HL-60 (cell line): ENCODE measurements around the gene ANKRD44.
A peak's percentile ranks its signal among the peaks of the same experiment; 100 is the strongest.
"Not testable (repeated sequence)": the region's sequence is repeated elsewhere in the genome, so short reads cannot be mapped to it uniquely, and the experiment has no call there.

ENCODE experiments used
- DNase-seq, 2 experiments: peaks; one replicate each; pipeline ENCODE4 v3.0.0-alpha.2; 2010 to 2020; ENCODE audit warnings: low read depth in 1 of 2, low spot score in 1 of 2
- H3K27ac ChIP-seq: fragments of 250-450 bp; sonication (Bioruptor Pico); replicated peaks from 2 replicates; pipeline ENCODE4 v1.5.1; 2020; ENCODE audit warnings: mild to moderate bottlenecking, moderate library complexity
- H3K27me3 ChIP-seq: fragments of 250-450 bp; sonication (Bioruptor Pico); 2 replicates; pipeline ENCODE4 v1.5.1; 2021; ENCODE audit warnings: mild to moderate bottlenecking, moderate library complexity; ENCODE audit not compliant: insufficient read depth, poor library complexity, severe bottlenecking
- H3K4me3 ChIP-seq: replicated peaks from 2 replicates; pipeline ENCODE4 v1.5.1; 2011; ENCODE audit warnings: mild to moderate bottlenecking, control low read depth, low read length; ENCODE audit not compliant: insufficient read depth
- GABPA ChIP-seq: IDR thresholded peaks from 2 replicates; pipeline ENCODE4 v1.6.1; 2012; ENCODE audit warnings: low read depth
- POLR2AphosphoS5 ChIP-seq: IDR thresholded peaks from 2 replicates; pipeline ENCODE4 v1.6.1; 2012; ENCODE audit warnings: low read depth
- SPI1 ChIP-seq: IDR thresholded peaks from 2 replicates; pipeline ENCODE4 v1.6.1; 2012; ENCODE audit warnings: low read depth, mild to moderate bottlenecking, borderline replicate concordance
- TF ChIP-seq, protein P1 (sequence below): IDR thresholded peaks from 2 replicates; pipeline ENCODE4 v1.6.1; 2012; ENCODE audit warnings: low read depth; ENCODE audit not compliant: insufficient replicate concordance
- TF ChIP-seq, protein P2 (sequence below): IDR thresholded peaks from one replicate; pipeline ENCODE4 v1.5.1; 2011; ENCODE audit warnings: low read length, control low read depth, inconsistent platforms; ENCODE audit not compliant: insufficient read depth

Gene ANKRD44

DNA sequence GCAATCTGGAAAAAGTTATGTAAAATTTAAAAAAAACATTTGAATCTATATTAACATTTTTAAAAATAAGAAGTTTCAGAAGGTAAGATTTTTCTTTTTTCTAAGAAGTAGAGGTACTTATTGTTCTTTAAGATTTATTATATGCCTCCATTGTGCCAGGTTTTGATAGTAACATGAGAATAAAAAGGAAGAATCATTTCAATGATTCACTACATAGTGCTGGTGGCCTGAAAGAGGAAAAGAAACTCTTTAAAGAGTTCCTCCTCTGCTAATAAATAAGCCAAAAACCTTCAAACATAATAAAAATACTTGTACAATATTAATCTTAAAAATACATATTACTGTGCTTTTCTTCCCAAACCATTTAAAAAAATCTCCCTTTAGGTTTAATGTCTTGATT is 69.0 kb downstream of the ANKRD44 start:
- TF ChIP-seq POLR2AphosphoS5: no peak
- TF ChIP-seq SPI1: no peak
- H3K27ac ChIP-seq: peak overlapping the region; percentile 87
- no peak overlapping the region for H3K4me3 ChIP-seq
- DNase-seq: no peak
- H3K27me3 ChIP-seq: no peaks in the 10 kb centered on the region

DNA sequence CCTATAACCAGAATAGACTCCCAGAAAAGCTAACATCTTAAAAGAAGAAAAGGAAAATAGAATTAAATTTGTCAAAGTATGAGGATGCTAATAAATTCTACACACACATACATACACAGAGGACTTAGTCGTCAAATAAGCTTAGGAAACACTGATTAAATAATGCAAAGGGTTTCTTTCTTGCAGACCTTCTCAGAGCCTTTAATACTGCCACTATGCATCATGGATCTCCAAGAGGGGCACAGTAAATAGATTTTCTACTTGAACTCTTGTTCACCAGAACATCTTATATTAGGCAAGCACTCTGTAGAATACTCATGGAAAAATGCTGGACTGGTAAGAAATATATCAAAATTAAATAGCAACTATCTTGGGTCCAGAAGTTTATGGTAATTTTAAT is 69.4 kb downstream of the ANKRD44 start:
- H3K27me3 ChIP-seq: no peaks in the 10 kb centered on the region
- no peak for DNase-seq
- no peak for TF ChIP-seq GABPA
- TF ChIP-seq, protein P1, sequence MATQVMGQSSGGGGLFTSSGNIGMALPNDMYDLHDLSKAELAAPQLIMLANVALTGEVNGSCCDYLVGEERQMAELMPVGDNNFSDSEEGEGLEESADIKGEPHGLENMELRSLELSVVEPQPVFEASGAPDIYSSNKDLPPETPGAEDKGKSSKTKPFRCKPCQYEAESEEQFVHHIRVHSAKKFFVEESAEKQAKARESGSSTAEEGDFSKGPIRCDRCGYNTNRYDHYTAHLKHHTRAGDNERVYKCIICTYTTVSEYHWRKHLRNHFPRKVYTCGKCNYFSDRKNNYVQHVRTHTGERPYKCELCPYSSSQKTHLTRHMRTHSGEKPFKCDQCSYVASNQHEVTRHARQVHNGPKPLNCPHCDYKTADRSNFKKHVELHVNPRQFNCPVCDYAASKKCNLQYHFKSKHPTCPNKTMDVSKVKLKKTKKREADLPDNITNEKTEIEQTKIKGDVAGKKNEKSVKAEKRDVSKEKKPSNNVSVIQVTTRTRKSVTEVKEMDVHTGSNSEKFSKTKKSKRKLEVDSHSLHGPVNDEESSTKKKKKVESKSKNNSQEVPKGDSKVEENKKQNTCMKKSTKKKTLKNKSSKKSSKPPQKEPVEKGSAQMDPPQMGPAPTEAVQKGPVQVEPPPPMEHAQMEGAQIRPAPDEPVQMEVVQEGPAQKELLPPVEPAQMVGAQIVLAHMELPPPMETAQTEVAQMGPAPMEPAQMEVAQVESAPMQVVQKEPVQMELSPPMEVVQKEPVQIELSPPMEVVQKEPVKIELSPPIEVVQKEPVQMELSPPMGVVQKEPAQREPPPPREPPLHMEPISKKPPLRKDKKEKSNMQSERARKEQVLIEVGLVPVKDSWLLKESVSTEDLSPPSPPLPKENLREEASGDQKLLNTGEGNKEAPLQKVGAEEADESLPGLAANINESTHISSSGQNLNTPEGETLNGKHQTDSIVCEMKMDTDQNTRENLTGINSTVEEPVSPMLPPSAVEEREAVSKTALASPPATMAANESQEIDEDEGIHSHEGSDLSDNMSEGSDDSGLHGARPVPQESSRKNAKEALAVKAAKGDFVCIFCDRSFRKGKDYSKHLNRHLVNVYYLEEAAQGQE: no peak
- TF ChIP-seq, protein P2, sequence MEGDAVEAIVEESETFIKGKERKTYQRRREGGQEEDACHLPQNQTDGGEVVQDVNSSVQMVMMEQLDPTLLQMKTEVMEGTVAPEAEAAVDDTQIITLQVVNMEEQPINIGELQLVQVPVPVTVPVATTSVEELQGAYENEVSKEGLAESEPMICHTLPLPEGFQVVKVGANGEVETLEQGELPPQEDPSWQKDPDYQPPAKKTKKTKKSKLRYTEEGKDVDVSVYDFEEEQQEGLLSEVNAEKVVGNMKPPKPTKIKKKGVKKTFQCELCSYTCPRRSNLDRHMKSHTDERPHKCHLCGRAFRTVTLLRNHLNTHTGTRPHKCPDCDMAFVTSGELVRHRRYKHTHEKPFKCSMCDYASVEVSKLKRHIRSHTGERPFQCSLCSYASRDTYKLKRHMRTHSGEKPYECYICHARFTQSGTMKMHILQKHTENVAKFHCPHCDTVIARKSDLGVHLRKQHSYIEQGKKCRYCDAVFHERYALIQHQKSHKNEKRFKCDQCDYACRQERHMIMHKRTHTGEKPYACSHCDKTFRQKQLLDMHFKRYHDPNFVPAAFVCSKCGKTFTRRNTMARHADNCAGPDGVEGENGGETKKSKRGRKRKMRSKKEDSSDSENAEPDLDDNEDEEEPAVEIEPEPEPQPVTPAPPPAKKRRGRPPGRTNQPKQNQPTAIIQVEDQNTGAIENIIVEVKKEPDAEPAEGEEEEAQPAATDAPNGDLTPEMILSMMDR: no peak
- no peak for TF ChIP-seq SPI1
- TF ChIP-seq POLR2AphosphoS5: no peak
- H3K27ac ChIP-seq: peak overlapping the region; percentile 87
- H3K4me3 ChIP-seq: no peak overlapping the region

DNA sequence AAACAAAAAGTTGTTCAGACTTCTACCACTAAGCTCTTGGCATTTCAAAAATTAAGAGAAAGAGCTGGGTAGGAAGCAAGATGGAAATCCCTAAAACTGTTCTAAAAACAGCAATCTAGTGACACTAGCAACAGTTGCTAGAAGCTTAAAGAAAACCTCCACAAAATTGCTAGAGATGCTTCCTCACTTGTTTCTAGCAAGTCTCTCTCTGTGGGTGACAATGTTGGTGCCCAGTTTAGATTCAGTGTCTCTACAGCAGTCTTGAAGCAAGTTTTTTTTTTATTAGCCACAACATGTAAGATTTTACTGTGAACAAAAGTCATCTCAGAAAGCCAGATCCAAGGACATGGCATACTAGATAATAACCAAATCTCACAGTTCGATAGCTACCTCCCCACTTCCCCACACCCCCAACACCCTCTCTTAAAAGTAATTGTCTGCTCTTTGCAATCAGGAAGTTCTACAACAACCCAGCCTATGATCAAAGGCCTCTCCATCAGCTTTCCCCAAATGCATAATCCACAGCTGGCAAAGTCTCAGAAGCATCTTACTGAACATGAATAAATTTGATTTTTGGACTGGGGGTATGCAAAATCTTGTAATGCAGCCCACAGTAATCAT is 70.0 kb downstream of the ANKRD44 start:
- H3K27me3 ChIP-seq: no peaks in the 10 kb centered on the region
- H3K4me3 ChIP-seq: no peak overlapping the region
- TF ChIP-seq, protein P1: no peak
- TF ChIP-seq, protein P2: no peak
- TF ChIP-seq POLR2AphosphoS5 (no peak), SPI1 (peak; percentile 68), GABPA (no peak)
- peak in 1 of 2 experiments; percentile 57 for DNase-seq
- peak overlapping the region; percentile 87 for H3K27ac ChIP-seq

DNA sequence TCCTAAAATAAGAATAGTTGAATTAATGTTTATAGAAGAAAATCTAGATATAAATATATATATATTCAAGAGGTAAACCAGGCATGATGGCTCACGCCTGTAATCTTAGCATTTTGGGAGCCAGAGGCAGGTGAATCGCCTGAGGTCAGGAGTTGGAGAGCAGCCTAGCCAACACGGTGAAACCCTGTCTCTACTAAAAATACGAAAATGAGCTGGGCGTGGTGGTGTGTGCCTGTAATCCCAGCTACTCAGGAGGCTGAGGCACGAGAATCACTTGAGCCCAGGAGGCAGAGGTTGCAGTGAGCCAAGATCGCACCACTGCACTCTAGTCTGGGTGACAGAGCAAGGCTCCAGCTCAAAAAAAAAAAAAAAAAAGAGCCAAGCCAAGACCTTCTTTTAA is 70.6 kb downstream of the ANKRD44 start:
- TF ChIP-seq, protein P1: peak; percentile 85
- H3K27ac ChIP-seq: peak overlapping the region; percentile 87
- H3K4me3 ChIP-seq, H3K27me3 ChIP-seq: not testable (repeated sequence)
- peak in 1 of 2 experiments; percentile 23 for DNase-seq
